Neural cell (in vitro differentiated cells): ENCODE results near the gene SLC27A6.

ENCODE experiments used
- EZH2 ChIP-seq: fragments of 200-600, 300-800 bp; shearing (Covaris generic), sonication (generic); IDR thresholded peaks from 2 replicates; pipeline ENCODE4 v1.6.1; 2014; ENCODE audit warnings: antibody characterized with exemption, low read length, borderline replicate concordance, mild to moderate bottlenecking; ENCODE audit not compliant: insufficient read depth, poor library complexity, severe bottlenecking
- MXI1 ChIP-seq: fragments of 450-650 bp; conservative IDR thresholded peaks from 2 replicates; pipeline ENCODE4 v1.6.1; 2014; ENCODE audit warnings: antibody characterized with exemption, mild to moderate bottlenecking; ENCODE audit not compliant: poor library complexity, severe bottlenecking
- POLR2AphosphoS5 ChIP-seq: IDR thresholded peaks from 2 replicates; pipeline ENCODE4 v1.6.1; 2012
- SMC3 ChIP-seq: fragments of 450-650 bp; conservative IDR thresholded peaks from 2 replicates; pipeline ENCODE4 v1.6.1; 2014; ENCODE audit warnings: antibody characterized with exemption, mild to moderate bottlenecking, moderate library complexity; ENCODE audit not compliant: poor library complexity
- TF ChIP-seq, protein P1 (sequence below): fragments of 450-650 bp; IDR thresholded peaks from 2 replicates; pipeline ENCODE4 v1.5.1; 2014; ENCODE audit warnings: antibody characterized with exemption, mild to moderate bottlenecking, moderate library complexity; ENCODE audit not compliant: poor library complexity, severe bottlenecking

DNA sequence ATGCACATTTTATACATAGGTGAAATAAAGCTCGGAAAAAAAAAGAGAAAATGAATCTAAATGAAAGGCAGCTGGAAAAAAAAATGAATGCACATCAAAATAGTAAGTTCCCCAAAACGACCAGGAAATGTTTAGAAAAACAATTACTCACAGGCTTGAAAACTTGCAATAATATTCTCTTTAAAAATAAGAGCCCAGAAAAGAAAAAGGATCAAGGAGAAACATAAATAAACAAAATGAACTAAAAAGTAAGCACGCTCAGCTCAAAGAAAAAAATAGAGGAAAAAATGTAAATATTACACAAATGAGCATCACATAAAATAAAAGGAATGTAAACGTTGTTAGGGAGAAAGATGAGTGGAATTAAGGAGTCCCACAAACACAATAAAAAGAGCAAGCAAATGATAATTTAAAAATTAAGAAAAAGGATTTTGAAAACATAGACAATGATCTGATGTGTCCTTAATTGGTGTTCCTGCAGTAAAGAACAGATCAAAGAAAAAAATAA is 54.2 kb downstream of the SLC27A6 start:
- TF ChIP-seq EZH2 (no peak), SMC3 (no peak), POLR2AphosphoS5 (no peak), MXI1 (no peak)
- TF ChIP-seq, protein P1, sequence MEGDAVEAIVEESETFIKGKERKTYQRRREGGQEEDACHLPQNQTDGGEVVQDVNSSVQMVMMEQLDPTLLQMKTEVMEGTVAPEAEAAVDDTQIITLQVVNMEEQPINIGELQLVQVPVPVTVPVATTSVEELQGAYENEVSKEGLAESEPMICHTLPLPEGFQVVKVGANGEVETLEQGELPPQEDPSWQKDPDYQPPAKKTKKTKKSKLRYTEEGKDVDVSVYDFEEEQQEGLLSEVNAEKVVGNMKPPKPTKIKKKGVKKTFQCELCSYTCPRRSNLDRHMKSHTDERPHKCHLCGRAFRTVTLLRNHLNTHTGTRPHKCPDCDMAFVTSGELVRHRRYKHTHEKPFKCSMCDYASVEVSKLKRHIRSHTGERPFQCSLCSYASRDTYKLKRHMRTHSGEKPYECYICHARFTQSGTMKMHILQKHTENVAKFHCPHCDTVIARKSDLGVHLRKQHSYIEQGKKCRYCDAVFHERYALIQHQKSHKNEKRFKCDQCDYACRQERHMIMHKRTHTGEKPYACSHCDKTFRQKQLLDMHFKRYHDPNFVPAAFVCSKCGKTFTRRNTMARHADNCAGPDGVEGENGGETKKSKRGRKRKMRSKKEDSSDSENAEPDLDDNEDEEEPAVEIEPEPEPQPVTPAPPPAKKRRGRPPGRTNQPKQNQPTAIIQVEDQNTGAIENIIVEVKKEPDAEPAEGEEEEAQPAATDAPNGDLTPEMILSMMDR = no peak
